ENCODE measurements around the gene CDCA3.
"Not testable (repeated sequence)": the region's sequence is repeated elsewhere in the genome, so short reads cannot be mapped to it uniquely, and the experiment has no call there.

CDCA3 gene

GRCh38 chr12:6883683-6884082, 32.6 kb upstream of the CDCA3 start:
- H3K27me3 Mint-ChIP-seq = no peaks in the 10 kb centered on the region
- no peak overlapping the region for H3K27ac Mint-ChIP-seq
- H3K4me1 Mint-ChIP-seq = no peaks in the 10 kb centered on the region
- no peak overlapping the region for H3K4me3 Mint-ChIP-seq
- no peak for ATAC-seq
- no peaks in the 10 kb centered on the region for H3K36me3 Mint-ChIP-seq
- H3K9me3 Mint-ChIP-seq = no peaks in the 10 kb centered on the region

GRCh38 chr12:6883252-6883651, 32.2 kb upstream of the CDCA3 start:
- ATAC-seq = no peak
- Mint-ChIP-seq H3K27me3 (no peaks in the 10 kb centered on the region), H3K36me3 (no peaks in the 10 kb centered on the region), H3K4me3 (no peak overlapping the region), H3K27ac (no peak overlapping the region), H3K4me1 (no peaks in the 10 kb centered on the region), H3K9me3 (no peaks in the 10 kb centered on the region)

- not testable (repeated sequence) for ATAC-seq, H3K27ac Mint-ChIP-seq, H3K4me1 Mint-ChIP-seq, H3K9me3 Mint-ChIP-seq, H3K4me3 Mint-ChIP-seq, H3K27me3 Mint-ChIP-seq
- H3K36me3 Mint-ChIP-seq = peaks cover 18% of the 10 kb centered on the region
Measured at GRCh38 chr12:6879824-6880223, 28.7 kb upstream of the CDCA3 start.

- H3K9me3 Mint-ChIP-seq, H3K27me3 Mint-ChIP-seq, ATAC-seq: not testable (repeated sequence)
- Mint-ChIP-seq H3K4me3 (peak overlapping the region; percentile 99), H3K27ac (peak overlapping the region; percentile 92), H3K36me3 (peaks cover 33% of the 10 kb centered on the region), H3K4me1 (peaks cover 57% of the 10 kb centered on the region)
Measured at GRCh38 chr12:6874015-6874368, 22.9 kb upstream of the CDCA3 start.

- Mint-ChIP-seq H3K27me3 (no peaks in the 10 kb centered on the region), H3K4me3 (peak within 1 kb of the TSS; percentile 99), H3K27ac (peak within 1 kb of the TSS; percentile 92), H3K9me3 (no peaks in the 10 kb centered on the region), H3K4me1 (peaks cover 63% of the 10 kb centered on the region), H3K36me3 (peaks cover 39% of the 10 kb centered on the region)
- ATAC-seq = peak; percentile 94
Measured at GRCh38 chr12:6873094-6874014, 22.3 kb upstream of the CDCA3 start, which contains the start of gene SPSB2. SPSB2 (minus strand) TSS chr12:6873303; CDS start chr12:6872901, 402 bp downstream.

- H3K27ac Mint-ChIP-seq = peak overlapping the region; percentile 92
- no peaks in the 10 kb centered on the region for H3K9me3 Mint-ChIP-seq
- no peaks in the 10 kb centered on the region for H3K27me3 Mint-ChIP-seq
- peaks cover 68% of the 10 kb centered on the region for H3K4me1 Mint-ChIP-seq
- peak; percentile 71 for ATAC-seq
- peak overlapping the region; percentile 99 for H3K4me3 Mint-ChIP-seq
- peaks cover 37% of the 10 kb centered on the region for H3K36me3 Mint-ChIP-seq
Measured at GRCh38 chr12:6872073-6873048, 21.3 kb upstream of the CDCA3 start.

GRCh38 chr12:6871052-6871957, 20.2 kb upstream of the CDCA3 start:
- ATAC-seq = no peak
- H3K27me3 Mint-ChIP-seq = no peaks in the 10 kb centered on the region
- H3K4me1 Mint-ChIP-seq = peaks cover 75% of the 10 kb centered on the region
- H3K9me3 Mint-ChIP-seq = no peaks in the 10 kb centered on the region
- peaks cover 29% of the 10 kb centered on the region for H3K36me3 Mint-ChIP-seq
- H3K4me3 Mint-ChIP-seq = peak overlapping the region; percentile 99
- peak overlapping the region; percentile 92 for H3K27ac Mint-ChIP-seq

GRCh38 chr12:6870304-6870703, 19.2 kb upstream of the CDCA3 start:
- H3K36me3 Mint-ChIP-seq = peaks cover 34% of the 10 kb centered on the region
- H3K27ac Mint-ChIP-seq, H3K4me3 Mint-ChIP-seq, H3K27me3 Mint-ChIP-seq, H3K9me3 Mint-ChIP-seq, ATAC-seq: not testable (repeated sequence)
- H3K4me1 Mint-ChIP-seq = peaks cover 77% of the 10 kb centered on the region

GRCh38 chr12:6869049-6870021, 18.2 kb upstream of the CDCA3 start:
- ATAC-seq = no peak
- no peaks in the 10 kb centered on the region for H3K9me3 Mint-ChIP-seq
- peak overlapping the region; percentile 87 for H3K27ac Mint-ChIP-seq
- no peaks in the 10 kb centered on the region for H3K27me3 Mint-ChIP-seq
- peaks cover 71% of the 10 kb centered on the region for H3K4me1 Mint-ChIP-seq
- peak overlapping the region; percentile 93 for H3K4me3 Mint-ChIP-seq
- H3K36me3 Mint-ChIP-seq = peaks cover 43% of the 10 kb centered on the region

- no peak for ATAC-seq
- no peaks in the 10 kb centered on the region for H3K9me3 Mint-ChIP-seq
- H3K27me3 Mint-ChIP-seq = no peaks in the 10 kb centered on the region
- H3K4me3 Mint-ChIP-seq = peak overlapping the region; percentile 93
- peak overlapping the region; percentile 87 for H3K27ac Mint-ChIP-seq
- H3K4me1 Mint-ChIP-seq = peaks cover 63% of the 10 kb centered on the region
- H3K36me3 Mint-ChIP-seq = peaks cover 47% of the 10 kb centered on the region
Measured at GRCh38 chr12:6868211-6869048, 17.3 kb upstream of the CDCA3 start.

- ATAC-seq = peak; percentile 92
- Mint-ChIP-seq H3K9me3 (no peaks in the 10 kb centered on the region), H3K4me3 (peak within 1 kb of the TSS; percentile 93), H3K27ac (peak within 1 kb of the TSS; percentile 87), H3K36me3 (peaks cover 52% of the 10 kb centered on the region), H3K4me1 (peaks cover 56% of the 10 kb centered on the region), H3K27me3 (no peaks in the 10 kb centered on the region)
Measured at GRCh38 chr12:6867413-6868210, 16.5 kb upstream of the CDCA3 start, which contains the start of gene TPI1. TPI1 (plus strand) TSS chr12:6867531; CDS start chr12:6867567, 36 bp downstream.

GRCh38 chr12:6866920-6867412, 15.9 kb upstream of the CDCA3 start:
- no peaks in the 10 kb centered on the region for H3K27me3 Mint-ChIP-seq
- peak; percentile 51 for ATAC-seq
- no peaks in the 10 kb centered on the region for H3K9me3 Mint-ChIP-seq
- peak overlapping the region; percentile 93 for H3K4me3 Mint-ChIP-seq
- H3K36me3 Mint-ChIP-seq = peaks cover 56% of the 10 kb centered on the region
- H3K4me1 Mint-ChIP-seq = peaks cover 50% of the 10 kb centered on the region
- peak overlapping the region; percentile 87 for H3K27ac Mint-ChIP-seq

Data from stimulated activated memory B cell treated with anti-CD40 and anti-IgM and Interleukin-4, amounts not matched to agents 10 μg/mL and 1 μg/mL and 100 μg/mL, for 72 hours (primary cell).